ENCODE measurements around the gene NOL4L. TPM values are rescaled to one million over a fixed set of nuclear protein-coding genes. Genes with fewer than 3 reads are reported as not detected.

The NOL4L gene
- total RNA-seq, 2 experiments from 2014 or later, result 24.8 to 29.2 TPM

- Mint-ChIP-seq H3K4me1 (ENCODE audit: low read depth) (peaks cover 58% of the 10 kb centered on the region), H3K36me3 (ENCODE audit: low read depth) (peaks cover 4% of the 10 kb centered on the region)
These were observed 66.3 kb downstream of the NOL4L start for GRCh38 chr20:32518593-32519380.

GRCh38 chr20:32517914-32518592, 67.1 kb downstream of the NOL4L start:
- peaks cover 4% of the 10 kb centered on the region for H3K36me3 Mint-ChIP-seq (ENCODE audit: low read depth)
- DNase-seq, result no peak
- no peak overlapping the region for H3K4me3 Mint-ChIP-seq
- no peaks in the 10 kb centered on the region for H3K9me3 Mint-ChIP-seq
- intact Hi-C loops (cut with micrococcal nuclease), result no loop called here
- no peak overlapping the region for H3K27ac Mint-ChIP-seq
- CTCF ChIA-PET, result interaction anchor here (0.6 to 12.4 kb wide), 3 partner anchors 19 to 150 kb away, joined by 3 to 330 read pairs (median 5); no protein-coding TSS in a partner anchor
- no peaks in the 10 kb centered on the region for H3K27me3 Mint-ChIP-seq (ENCODE audit: low read depth)
- H3K4me1 Mint-ChIP-seq (ENCODE audit: low read depth), result peaks cover 58% of the 10 kb centered on the region

More at GRCh38 chr20:32518593-32519380, 66.3 kb downstream of the NOL4L start:
- Mint-ChIP-seq H3K4me3 (no peak overlapping the region), H3K9me3 (no peaks in the 10 kb centered on the region), H3K27me3 (ENCODE audit: low read depth) (no peaks in the 10 kb centered on the region), H3K27ac (no peak overlapping the region)
- intact Hi-C loops (cut with micrococcal nuclease), result no loop called here
- no peak for DNase-seq
- CTCF ChIA-PET, result interaction anchor here (0.6 to 12.4 kb wide), 3 partner anchors 19 to 149 kb away, joined by 3 to 330 read pairs (median 5); no protein-coding TSS in a partner anchor

GRCh38 chr20:32517518-32517873, 67.6 kb downstream of the NOL4L start:
- Mint-ChIP-seq H3K27ac (no peak overlapping the region), H3K27me3 (ENCODE audit: low read depth) (no peaks in the 10 kb centered on the region), H3K4me1 (ENCODE audit: low read depth) (peaks cover 58% of the 10 kb centered on the region), H3K4me3 (no peak overlapping the region), H3K9me3 (no peaks in the 10 kb centered on the region), H3K36me3 (ENCODE audit: low read depth) (peaks cover 4% of the 10 kb centered on the region)
- no peak for DNase-seq
- intact Hi-C loops (cut with micrococcal nuclease), result no loop called here
- CTCF ChIA-PET, result interaction anchor here (3.1 kb wide), 1 partner anchor 136 kb away, joined by 17 read pairs; no protein-coding TSS in a partner anchor

- Mint-ChIP-seq H3K9me3 (no peaks in the 10 kb centered on the region), H3K27me3 (ENCODE audit: low read depth) (no peaks in the 10 kb centered on the region), H3K4me1 (ENCODE audit: low read depth) (peaks cover 58% of the 10 kb centered on the region), H3K27ac (no peak overlapping the region), H3K4me3 (no peak overlapping the region), H3K36me3 (ENCODE audit: low read depth) (peaks cover 4% of the 10 kb centered on the region)
- no peak for DNase-seq
- intact Hi-C loops (cut with micrococcal nuclease), result no loop called here
- CTCF ChIA-PET, result interaction anchor here (2.5 to 3.1 kb wide), 2 partner anchors 136 to 156 kb away, joined by 8 to 17 read pairs; partner anchors contain the start of gene C20orf203
These were observed 68.3 kb downstream of the NOL4L start for GRCh38 chr20:32516583-32517517.

GRCh38 chr20:32515631-32516101, 69.5 kb downstream of the NOL4L start:
- Mint-ChIP-seq H3K4me3 (no peak overlapping the region), H3K27ac (no peak overlapping the region), H3K36me3 (ENCODE audit: low read depth) (peaks cover 4% of the 10 kb centered on the region), H3K9me3 (no peaks in the 10 kb centered on the region), H3K4me1 (ENCODE audit: low read depth) (peaks cover 63% of the 10 kb centered on the region), H3K27me3 (ENCODE audit: low read depth) (no peaks in the 10 kb centered on the region)
- intact Hi-C loops (cut with micrococcal nuclease), result no loop called here
- DNase-seq, result no peak
- CTCF ChIA-PET, result interaction anchor here (0.6 to 3.1 kb wide), 5 partner anchors 8 to 157 kb away, joined by 4 to 17 read pairs (median 8); partner anchors contain the start of gene C20orf203

GRCh38 chr20:32514760-32515159, 70.4 kb downstream of the NOL4L start:
- no peaks in the 10 kb centered on the region for H3K27me3 Mint-ChIP-seq (ENCODE audit: low read depth)
- H3K4me3 Mint-ChIP-seq, result no peak overlapping the region
- H3K4me1 Mint-ChIP-seq (ENCODE audit: low read depth), result peaks cover 72% of the 10 kb centered on the region
- H3K36me3 Mint-ChIP-seq (ENCODE audit: low read depth), result peaks cover 4% of the 10 kb centered on the region
- CTCF ChIA-PET, result interaction anchor here (0.6 to 3.1 kb wide), 5 partner anchors 9 to 158 kb away, joined by 3 to 17 read pairs (median 8); partner anchors contain the start of gene C20orf203
- H3K9me3 Mint-ChIP-seq, result no peaks in the 10 kb centered on the region
- peak overlapping the region; percentile 57 for H3K27ac Mint-ChIP-seq
- no peak for DNase-seq
- intact Hi-C loops (cut with micrococcal nuclease), result loop anchor here (1.0 to 5.0 kb wide), 2 partner anchors 9 to 248 kb away; partner anchors contain the start of gene DNMT3B

GRCh38 chr20:32513031-32513866, 71.9 kb downstream of the NOL4L start:
- peaks cover 87% of the 10 kb centered on the region for H3K4me1 Mint-ChIP-seq (ENCODE audit: low read depth)
- intact Hi-C loops (cut with micrococcal nuclease), result loop anchor here (5.0 kb wide), 1 partner anchor 249 kb away; the partner anchor contains the start of gene DNMT3B

GRCh38 chr20:32512047-32512385, 73.1 kb downstream of the NOL4L start:
- intact Hi-C loops (cut with micrococcal nuclease), result loop anchor here (5.0 kb wide), 1 partner anchor 250 kb away; the partner anchor contains the start of gene DNMT3B
- peak; percentile 42 for DNase-seq
- Mint-ChIP-seq H3K4me3 (peak overlapping the region; percentile 71), H3K4me1 (ENCODE audit: low read depth) (peaks cover 95% of the 10 kb centered on the region), H3K27ac (peak overlapping the region; percentile 90), H3K36me3 (ENCODE audit: low read depth) (peaks cover 5% of the 10 kb centered on the region), H3K27me3 (ENCODE audit: low read depth) (no peaks in the 10 kb centered on the region), H3K9me3 (no peaks in the 10 kb centered on the region)
- CTCF ChIA-PET, result interaction anchor here (0.7 to 1.9 kb wide), 4 partner anchors 9 to 120 kb away, joined by 3 to 7 read pairs (median 4); no protein-coding TSS in a partner anchor

More at GRCh38 chr20:32513031-32513866, 71.9 kb downstream of the NOL4L start:
- H3K4me3 Mint-ChIP-seq, result peak overlapping the region; percentile 48
- H3K27ac Mint-ChIP-seq, result peak overlapping the region; percentile 67
- no peak for DNase-seq
- no peaks in the 10 kb centered on the region for H3K27me3 Mint-ChIP-seq (ENCODE audit: low read depth)
- no peaks in the 10 kb centered on the region for H3K9me3 Mint-ChIP-seq
- CTCF ChIA-PET, result interaction anchor here (0.7 to 2.4 kb wide), 3 partner anchors 8 to 15 kb away, joined by 3 to 12 read pairs (median 7); no protein-coding TSS in a partner anchor
- H3K36me3 Mint-ChIP-seq (ENCODE audit: low read depth), result peaks cover 5% of the 10 kb centered on the region

- DNase-seq, result no peak
- H3K27me3 Mint-ChIP-seq (ENCODE audit: low read depth), result no peaks in the 10 kb centered on the region
These were observed 73.6 kb downstream of the NOL4L start for GRCh38 chr20:32511358-32512046.

More at GRCh38 chr20:32511358-32512046, 73.6 kb downstream of the NOL4L start:
- Mint-ChIP-seq H3K9me3 (no peaks in the 10 kb centered on the region), H3K4me3 (peak overlapping the region; percentile 71), H3K27ac (peak overlapping the region; percentile 90), H3K36me3 (ENCODE audit: low read depth) (peaks cover 5% of the 10 kb centered on the region), H3K4me1 (ENCODE audit: low read depth) (peaks cover 94% of the 10 kb centered on the region)
- intact Hi-C loops (cut with micrococcal nuclease), result loop anchor here (2.0 to 5.0 kb wide), 2 partner anchors 23 to 251 kb away; partner anchors contain the start of gene DNMT3B
- CTCF ChIA-PET, result interaction anchor here (0.7 to 3.6 kb wide), 5 partner anchors 10 to 120 kb away, joined by 3 to 19 read pairs (median 4); no protein-coding TSS in a partner anchor

Measured in activated naive CD4-positive, alpha-beta T cell treated with anti-CD3 and anti-CD28 coated beads for 36 hours (primary cell).